CD4-positive, alpha-beta T cell (primary cell): ENCODE results near the gene DNAJB2. TPM values are rescaled to one million over a fixed set of nuclear protein-coding genes. Genes with fewer than 3 reads are reported as not detected.

Source experiments
- ATAC-seq: fragments of 200-7000 bp; cut with Tn5 transposase; one replicate; pipeline ENCODE4 v1.10.0; 2022; ENCODE audit warnings: mild to moderate bottlenecking; ENCODE audit not compliant: poor library complexity
- CTCF ChIA-PET: fragments of 350-600 bp; sonication (Branson Sonifier 250); formaldehyde crosslinking; loops from one replicate; lab custom pipeline; 2021; ENCODE audit warnings: antibody characterized with exemption, inconsistent platforms; lab: Charles Lee
- POLR2A ChIA-PET: fragments of 350-600 bp; sonication (Branson Sonifier 250); formaldehyde crosslinking; loops from one replicate; lab custom pipeline; 2021; ENCODE audit warnings: antibody characterized with exemption, inconsistent platforms; lab: Charles Lee
- DNase-seq, 14 experiments: peaks; one replicate each; pipeline ENCODE4 v3.0.0-alpha.2; 2013 to 2020; ENCODE audit warnings: mixed read lengths in 2 of 14
- H3K27ac ChIP-seq, 2 donors: one replicate each; pipeline versions ENCODE4 v1.5.1 to v1.7.0; 2013; ENCODE audit warnings: low read length in 2 of 2, low read depth in 1 of 2, mild to moderate bottlenecking in 1 of 2
- H3K27me3 ChIP-seq, 2 experiments: 1 replicate in 1 of 2; 2 replicates in 1 of 2; pipeline versions ENCODE4 v1.6.1 to v1.7.0; 2013; ENCODE audit warnings: low read length in 2 of 2, control low read depth in 1 of 2, mild to moderate bottlenecking in 1 of 2, moderate library complexity in 1 of 2; ENCODE audit not compliant: insufficient read depth in 2 of 2, control insufficient read depth in 1 of 2
- H3K36me3 ChIP-seq: one replicate; pipeline ENCODE4 v1.6.1; 2013; ENCODE audit warnings: low read length, control low read depth; ENCODE audit not compliant: insufficient read depth
- H3K4me1 ChIP-seq: one replicate; pipeline ENCODE4 v1.6.1; 2013; ENCODE audit warnings: low read length, control low read depth; ENCODE audit not compliant: insufficient read depth
- H3K4me3 ChIP-seq: one replicate; pipeline ENCODE4 v1.5.1; 2013; ENCODE audit warnings: mild to moderate bottlenecking, low read length, moderate library complexity
- H3K9me3 ChIP-seq, 2 experiments: 1 replicate in 1 of 2; 2 replicates in 1 of 2; pipeline versions ENCODE4 v1.6.1 to v1.7.0; 2013; ENCODE audit warnings: low read length in 2 of 2, mild to moderate bottlenecking in 2 of 2, control low read depth in 1 of 2, moderate library complexity in 1 of 2; ENCODE audit not compliant: control insufficient read depth in 1 of 2, insufficient read depth in 1 of 2
- H3K27ac Mint-ChIP-seq: one replicate; pipeline ENCODE4 v1.8.0; 2020; ENCODE audit warnings: mixed read lengths
- H3K27me3 Mint-ChIP-seq: one replicate; pipeline ENCODE4 v1.8.0; 2021; ENCODE audit warnings: mixed read lengths
- H3K36me3 Mint-ChIP-seq: one replicate; pipeline ENCODE4 v1.8.0; 2021; ENCODE audit warnings: low read depth, mixed read lengths
- H3K4me1 Mint-ChIP-seq: one replicate; pipeline ENCODE4 v1.8.0; 2021; ENCODE audit warnings: low read depth, mixed read lengths
- H3K4me3 Mint-ChIP-seq: one replicate; pipeline ENCODE4 v1.8.0; 2020; ENCODE audit warnings: mild to moderate bottlenecking, mixed read lengths
- H3K9me3 Mint-ChIP-seq: one replicate; pipeline ENCODE4 v1.8.0; 2020; ENCODE audit warnings: mixed read lengths
- CTCF ChIP-seq: fragments of 200-600 bp; IDR thresholded peaks from one replicate; pipeline ENCODE4 v1.8.0; 2022; ENCODE audit warnings: antibody characterized with exemption, mild to moderate bottlenecking
- intact Hi-C, 2 experiments: fragments of 100-400 bp; cut with DNase I in 1 of 2; cut with micrococcal nuclease in 1 of 2; formaldehyde crosslinking; loops; one replicate each; pipeline versions ENCODE4 v1.15.1 to v1.9.0; 2023 to 2025; cut with DNase I, micrococcal nuclease
- polyA plus RNA-seq, 2 donors: library from polyadenylated mRNA; unstranded; fragments of 120-200 nt; gene quantifications; one replicate each; pipeline ENCODE4 v1.2.1, GENCODE V29; 2013
- total RNA-seq, 174 experiments: library from RNA in 2 of 174; stranded (reverse) in 2 of 174; gene quantifications; one replicate each; pipeline ENCODE4 v1.2.3 and lab custom pipeline; 2021 to 2026

The DNAJB2 gene
- total RNA-seq (100 to 1,000 TPM; 151 to 161 TPM), total RNA-seq (lab: John Stamatoyannopoulos, UW) (23.1 to 230 (median 86.3) reads per million in 172 experiments)
- 52.2 TPM for polyA plus RNA-seq (2013, experiment 1 of 2)
- polyA plus RNA-seq (2013, experiment 2 of 2), result 67.6 TPM

GRCh38 chr2:219279151-219279915 lies at the start of gene DNAJB2:
Gene DNAJB2 (plus strand): TSS chr2:219279366. CDS start chr2:219279834, 468 bp downstream.
- H3K4me3 ChIP-seq, result peak within 1 kb of the TSS; percentile 66
- H3K9me3 Mint-ChIP-seq, result no peaks in the 10 kb centered on the region
- peaks cover 48% of the 10 kb centered on the region for H3K36me3 Mint-ChIP-seq
- H3K4me1 ChIP-seq, result peaks cover 43% of the 10 kb centered on the region
- H3K4me3 Mint-ChIP-seq, result peak within 1 kb of the TSS; percentile 97
- DNase-seq, result peak; percentile 96 to 100 (median 98)
- H3K36me3 ChIP-seq, result peaks cover 41% of the 10 kb centered on the region
- H3K9me3 ChIP-seq, result no peaks in the 10 kb centered on the region
- POLR2A ChIA-PET, result interaction anchor here (0.6 to 7.5 kb wide), 25 partner anchors 10 to 988 kb away, joined by 3 to 202 read pairs (median 4); partner anchors contain the start of genes ABCB6, ANKZF1, ATG9A and BCS1L
- CTCF ChIA-PET, result interaction anchor here (1.2 to 12.0 kb wide), 8 partner anchors 15 to 119 kb away, joined by 3 to 190 read pairs (median 6); partner anchors contain the start of genes ANKZF1, ATG9A, DNPEP and NHEJ1
- intact Hi-C loops, result loop anchor here (1.0 to 5.0 kb wide), 8 partner anchors 16 to 108 kb away; partner anchors contain the start of genes DNPEP (in 2 of the 2), ANKZF1 (in 1 of the 2), ATG9A (in 1 of the 2) and CNPPD1 (in 1 of the 2)
- H3K4me1 Mint-ChIP-seq, result peaks cover 43% of the 10 kb centered on the region
- H3K27ac ChIP-seq, result peak within 1 kb of the TSS; percentile 95 to 97
- ATAC-seq, result peak; percentile 76
- no peak for TF ChIP-seq CTCF
- H3K27me3 Mint-ChIP-seq, result no peaks in the 10 kb centered on the region
- no peaks in the 10 kb centered on the region for H3K27me3 ChIP-seq
- H3K27ac Mint-ChIP-seq, result peak within 1 kb of the TSS; percentile 98

- H3K4me1 Mint-ChIP-seq, result peaks cover 63% of the 10 kb centered on the region
- ATAC-seq (peak; percentile 15), DNase-seq (peak in 6 of 14 experiments; percentile 24 to 64 (median 60))
- H3K27me3 ChIP-seq, result no peaks in the 10 kb centered on the region
- ChIA-PET POLR2A (interaction anchor here (0.6 to 5.3 kb wide), 23 partner anchors 10 to 832 kb away, joined by 3 to 181 read pairs (median 6); partner anchors contain the start of genes ABCB6, CNPPD1, DNAJB2 and DNPEP), CTCF (interaction anchor here (0.8 to 5.1 kb wide), 14 partner anchors 14 to 332 kb away, joined by 3 to 42 read pairs (median 3); partner anchors contain the start of genes DNAJB2 and TUBA4B)
- peak overlapping the region; percentile 46 to 91 for H3K27ac ChIP-seq
- H3K4me1 ChIP-seq, result peaks cover 49% of the 10 kb centered on the region
- no peaks in the 10 kb centered on the region for H3K27me3 Mint-ChIP-seq
- H3K9me3 ChIP-seq, result no peaks in the 10 kb centered on the region
- intact Hi-C loops, result loop anchor here (1.0 kb wide), 3 partner anchors 14 to 65 kb away; no protein-coding TSS in a partner anchor
- H3K9me3 Mint-ChIP-seq, result no peaks in the 10 kb centered on the region
- peak overlapping the region; percentile 76 for H3K4me3 ChIP-seq
- no peak for TF ChIP-seq CTCF
- H3K4me3 Mint-ChIP-seq, result peak overlapping the region; percentile 96
- H3K36me3 ChIP-seq, result peaks cover 51% of the 10 kb centered on the region
- peaks cover 71% of the 10 kb centered on the region for H3K36me3 Mint-ChIP-seq
- H3K27ac Mint-ChIP-seq, result peak overlapping the region; percentile 99
Observed at GRCh38 chr2:219230059-219230540, 49.1 kb upstream of the DNAJB2 start.

GRCh38 chr2:219234331-219234730 lies 44.8 kb upstream of the DNAJB2 start:
- H3K27ac Mint-ChIP-seq, result peak overlapping the region; percentile 37
- H3K36me3 Mint-ChIP-seq, result peaks cover 86% of the 10 kb centered on the region
- intact Hi-C loops, result no loop called here
- ATAC-seq (no peak), DNase-seq (no peak)
- H3K27me3 Mint-ChIP-seq, result no peaks in the 10 kb centered on the region
- no peaks in the 10 kb centered on the region for H3K9me3 Mint-ChIP-seq
- Histone ChIP-seq H3K4me1 (peaks cover 29% of the 10 kb centered on the region), H3K9me3 (no peaks in the 10 kb centered on the region), H3K4me3 (no peak overlapping the region), H3K27me3 (no peaks in the 10 kb centered on the region), H3K27ac (no peak overlapping the region), H3K36me3 (peaks cover 67% of the 10 kb centered on the region)
- H3K4me3 Mint-ChIP-seq, result no peak overlapping the region
- ChIA-PET CTCF (interaction anchor here (1.3 kb wide), 1 partner anchor 61 kb away, joined by 7 read pairs; no protein-coding TSS in a partner anchor), POLR2A (interaction anchor here (0.7 to 1.9 kb wide), 3 partner anchors 11 to 28 kb away, joined by 3 to 9 read pairs (median 4); partner anchors contain the start of genes GLB1L, STK16, TUBA4A and ZFAND2B)
- no peak for TF ChIP-seq CTCF
- peaks cover 36% of the 10 kb centered on the region for H3K4me1 Mint-ChIP-seq
